Upper lobe of right lung (tissue), 1 donor: Measurements from ENCODE around the gene LGMN. TPM values are rescaled to one million over a fixed set of nuclear protein-coding genes. Genes with fewer than 3 reads are reported as not detected.

Experiments
- ATAC-seq: fragments of 200-7000 bp; cut with Tn5 transposase; one replicate; pipeline ENCODE4 v1.9.1; 2020; ENCODE audit warnings: mild to moderate bottlenecking, moderate library complexity
- DNase-seq: peaks from one replicate; pipeline ENCODE4 v3.0.0-alpha.2; 2020
- H3K27ac ChIP-seq: fragments of 200-600 bp; one replicate; pipeline ENCODE4 v1.8.0; 2022
- H3K27me3 ChIP-seq: fragments of 200-600 bp; one replicate; pipeline ENCODE4 v1.8.0; 2022; ENCODE audit warnings: mild to moderate bottlenecking
- H3K36me3 ChIP-seq: fragments of 200-600 bp; one replicate; pipeline ENCODE4 v1.8.0; 2022
- H3K4me1 ChIP-seq: fragments of 200-600 bp; one replicate; pipeline ENCODE4 v1.8.0; 2022
- H3K4me3 ChIP-seq: fragments of 200-600 bp; one replicate; pipeline ENCODE4 v1.8.0; 2022; ENCODE audit warnings: mild to moderate bottlenecking
- H3K9me3 ChIP-seq: fragments of 200-600 bp; one replicate; pipeline ENCODE4 v1.8.0; 2022
- CTCF ChIP-seq: fragments of 200-600 bp; IDR thresholded peaks from one replicate; pipeline ENCODE4 v1.8.0; 2022; ENCODE audit warnings: antibody characterized with exemption
- intact Hi-C: fragments of 100-400 bp; cut with DNase I; formaldehyde crosslinking; loops from one replicate; pipeline ENCODE4 v1.11.0; 2022
- total RNA-seq: library from RNA; stranded (reverse); fragmentation: NEBNext Ultra II Directional; extraction: Animal tissue kit (Norgen Biotek cat#: 25700); gene quantifications from one replicate; pipeline ENCODE4 v1.2.1, GENCODE V29; 2021
- donor health status: DM: no; HTN: yes; CAD: no; lungs with severe emphysema.

LGMN gene
- total RNA-seq, 1 donor from 2014 or later = 140 TPM

GRCh38 chr14:92734618-92735017, 13.8 kb downstream of the LGMN start:
- no peak for TF ChIP-seq CTCF
- H3K4me1 ChIP-seq = peaks cover 12% of the 10 kb centered on the region

GRCh38 chr14:92733007-92733406, 15.4 kb downstream of the LGMN start:
- Histone ChIP-seq H3K4me3 (no peak overlapping the region), H3K36me3 (peaks cover 13% of the 10 kb centered on the region), H3K9me3 (no peaks in the 10 kb centered on the region), H3K4me1 (peaks cover 20% of the 10 kb centered on the region), H3K27me3 (no peaks in the 10 kb centered on the region), H3K27ac (no peak overlapping the region)
- intact Hi-C loops = no loop called here
- DNase-seq (no peak), ATAC-seq (no peak)
- TF ChIP-seq CTCF = no peak

More at GRCh38 chr14:92734618-92735017, 13.8 kb downstream of the LGMN start:
- Histone ChIP-seq H3K27me3 (no peaks in the 10 kb centered on the region), H3K9me3 (no peaks in the 10 kb centered on the region), H3K36me3 (peaks cover 13% of the 10 kb centered on the region), H3K27ac (no peak overlapping the region), H3K4me3 (no peak overlapping the region)
- intact Hi-C loops = no loop called here
- DNase-seq = no peak
- no peak for ATAC-seq

- Histone ChIP-seq H3K27ac (no peak overlapping the region), H3K4me1 (peaks cover 15% of the 10 kb centered on the region), H3K27me3 (no peaks in the 10 kb centered on the region), H3K36me3 (peaks cover 13% of the 10 kb centered on the region), H3K9me3 (no peaks in the 10 kb centered on the region), H3K4me3 (no peak overlapping the region)
- intact Hi-C loops = no loop called here
- DNase-seq (no peak), ATAC-seq (no peak)
- TF ChIP-seq CTCF = no peak
These were observed 16.8 kb downstream of the LGMN start for GRCh38 chr14:92731622-92732115.

GRCh38 chr14:92729634-92730358, 18.6 kb downstream of the LGMN start:
- ATAC-seq (no peak), DNase-seq (no peak)
- Histone ChIP-seq H3K27ac (no peak overlapping the region), H3K36me3 (peaks cover 13% of the 10 kb centered on the region), H3K4me1 (peaks cover 32% of the 10 kb centered on the region), H3K27me3 (no peaks in the 10 kb centered on the region), H3K4me3 (no peak overlapping the region), H3K9me3 (no peaks in the 10 kb centered on the region)
- no peak for TF ChIP-seq CTCF
- intact Hi-C loops = no loop called here

- Histone ChIP-seq H3K36me3 (peaks cover 13% of the 10 kb centered on the region), H3K4me1 (peaks cover 39% of the 10 kb centered on the region), H3K27me3 (no peaks in the 10 kb centered on the region), H3K4me3 (no peak overlapping the region), H3K27ac (no peak overlapping the region), H3K9me3 (no peaks in the 10 kb centered on the region)
- intact Hi-C loops = no loop called here
- DNase-seq (no peak), ATAC-seq (peak; percentile 47)
- TF ChIP-seq CTCF = no peak
These were observed 19.6 kb downstream of the LGMN start for GRCh38 chr14:92728759-92729364.
